Nephron progenitor cell (in vitro differentiated cells): Measurements from ENCODE around the gene SORL1.

ENCODE experiments used
- DNase-seq: peaks from one replicate; pipeline ENCODE4 v3.0.0; 2021
- H3K27ac Mint-ChIP-seq: 2 replicates; pipeline ENCODE4 v1.8.0; 2021; ENCODE audit warnings: mild to moderate bottlenecking, moderate library complexity, mixed read lengths
- H3K27me3 Mint-ChIP-seq: 2 replicates; pipeline ENCODE4 v1.8.0; 2021; ENCODE audit warnings: mild to moderate bottlenecking, low read depth, mixed read lengths; ENCODE audit not compliant: poor library complexity
- H3K36me3 Mint-ChIP-seq: 2 replicates; pipeline ENCODE4 v1.8.0; 2021; ENCODE audit warnings: low read depth, mixed read lengths
- H3K4me1 Mint-ChIP-seq: 2 replicates; pipeline ENCODE4 v1.8.0; 2021; ENCODE audit warnings: mixed read lengths
- H3K4me3 Mint-ChIP-seq: 2 replicates; pipeline ENCODE4 v1.8.0; 2021; ENCODE audit warnings: mild to moderate bottlenecking, moderate library complexity, mixed read lengths
- H3K9me3 Mint-ChIP-seq: 2 replicates; pipeline ENCODE4 v1.8.0; 2021; ENCODE audit warnings: mild to moderate bottlenecking, moderate library complexity, mixed read lengths
- CTCF ChIP-seq: fragments of 200-600 bp; sonication (generic); IDR thresholded peaks from 2 replicates; pipeline ENCODE4 v1.5.0; 2021; ENCODE audit warnings: antibody characterized with exemption

The SORL1 gene

GRCh38 chr11:121530257-121530656 lies 78.1 kb downstream of the SORL1 start:
- DNase-seq = no peak
- Mint-ChIP-seq H3K27me3 (no peaks in the 10 kb centered on the region), H3K4me3 (no peak overlapping the region), H3K27ac (no peak overlapping the region), H3K36me3 (peaks cover 71% of the 10 kb centered on the region), H3K9me3 (peaks cover 51% of the 10 kb centered on the region), H3K4me1 (no peaks in the 10 kb centered on the region)
- TF ChIP-seq CTCF = no peak

DNA sequence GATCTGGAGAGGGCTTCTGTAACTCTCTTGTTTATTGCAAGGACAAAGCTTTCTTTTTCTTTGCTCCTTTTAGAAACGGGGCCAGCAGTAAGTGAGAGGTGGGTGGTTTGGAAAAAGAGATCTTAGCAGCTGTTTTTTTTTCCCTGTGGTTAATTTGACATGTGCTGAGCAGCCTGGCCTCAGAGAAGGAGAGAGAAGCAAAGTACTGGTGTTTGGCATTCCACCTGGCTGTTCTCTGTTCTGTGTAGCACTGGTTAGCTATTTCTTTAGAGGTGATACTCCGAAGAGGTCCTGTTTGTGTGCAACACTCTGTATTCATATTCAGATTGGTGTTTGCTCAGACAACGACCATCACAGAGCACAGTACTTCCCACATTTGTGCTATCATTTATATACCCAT lies 81.5 kb downstream of the SORL1 start:
- no peaks in the 10 kb centered on the region for H3K27me3 Mint-ChIP-seq
- H3K4me1 Mint-ChIP-seq = no peaks in the 10 kb centered on the region
- no peak overlapping the region for H3K4me3 Mint-ChIP-seq
- H3K9me3 Mint-ChIP-seq = peaks cover 31% of the 10 kb centered on the region
- peaks cover 58% of the 10 kb centered on the region for H3K36me3 Mint-ChIP-seq
- no peak overlapping the region for H3K27ac Mint-ChIP-seq
- no peak for TF ChIP-seq CTCF
- no peak for DNase-seq

GRCh38 chr11:121534131-121535093 lies 82.3 kb downstream of the SORL1 start:
- Mint-ChIP-seq H3K9me3 (peaks cover 25% of the 10 kb centered on the region), H3K36me3 (peaks cover 50% of the 10 kb centered on the region), H3K27ac (no peak overlapping the region), H3K27me3 (no peaks in the 10 kb centered on the region), H3K4me3 (no peak overlapping the region), H3K4me1 (no peaks in the 10 kb centered on the region)
- no peak for DNase-seq
- TF ChIP-seq CTCF = no peak

DNA sequence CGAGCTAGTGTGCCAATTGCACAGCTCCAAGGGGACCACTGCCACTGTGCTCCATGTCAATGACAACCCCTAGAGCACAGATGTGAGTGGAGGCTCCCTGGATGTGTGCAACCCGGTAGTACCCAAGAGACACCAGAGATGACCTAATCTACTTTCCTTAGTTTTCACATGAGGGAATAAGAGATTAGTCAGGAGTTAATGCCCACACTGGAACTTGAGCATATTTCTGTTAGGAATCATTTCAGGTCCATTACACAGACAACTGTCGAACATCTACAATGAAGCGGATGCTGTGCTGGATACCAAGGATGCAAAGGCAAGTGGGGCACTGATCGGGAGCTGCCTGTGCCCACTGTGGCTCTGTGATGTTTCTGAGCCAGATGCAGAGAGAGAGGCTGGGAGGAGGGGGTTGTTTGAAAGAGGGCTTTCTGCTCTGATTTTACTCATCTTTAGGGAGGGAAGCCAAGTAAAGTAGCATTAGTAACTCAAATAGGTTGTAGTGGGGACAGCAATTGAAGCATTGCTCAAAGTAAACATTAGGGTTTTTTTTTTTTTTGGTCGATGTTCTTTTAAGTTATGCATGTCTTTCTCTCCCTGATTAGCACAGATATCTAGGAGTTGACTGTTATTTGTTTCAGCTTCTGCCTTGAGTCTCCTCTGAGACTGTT lies 83.1 kb downstream of the SORL1 start:
- peaks cover 2% of the 10 kb centered on the region for H3K27me3 Mint-ChIP-seq
- DNase-seq = no peak
- no peak for TF ChIP-seq CTCF
- H3K27ac Mint-ChIP-seq = peak overlapping the region; percentile 37
- no peak overlapping the region for H3K4me3 Mint-ChIP-seq
- H3K4me1 Mint-ChIP-seq = no peaks in the 10 kb centered on the region
- H3K36me3 Mint-ChIP-seq = peaks cover 47% of the 10 kb centered on the region
- peaks cover 16% of the 10 kb centered on the region for H3K9me3 Mint-ChIP-seq

- Mint-ChIP-seq H3K4me1 (no peaks in the 10 kb centered on the region), H3K9me3 (peaks cover 8% of the 10 kb centered on the region), H3K27me3 (peaks cover 3% of the 10 kb centered on the region), H3K36me3 (peaks cover 42% of the 10 kb centered on the region), H3K4me3 (no peak overlapping the region), H3K27ac (no peak overlapping the region)
- no peak for TF ChIP-seq CTCF
- no peak for DNase-seq
These were observed 84.0 kb downstream of the SORL1 start for GRCh38 chr11:121536126-121536525.
